Prostate gland (tissue), 2 donors: ENCODE results near the gene SLC35G3.

Experiments
- POLR2A ChIP-seq: fragments of 450-650 bp; IDR thresholded peaks from one replicate; pipeline ENCODE4 v1.6.1; 2016; ENCODE audit warnings: antibody characterized with exemption, mild to moderate bottlenecking
- TF ChIP-seq, protein P1 (sequence below), 4 experiments: fragments of 200-600 bp in 2 of 4; fragments of 450-650 bp in 2 of 4; sonication (generic) in 2 of 4; IDR thresholded peaks; 1 replicate in 3 of 4; 2 replicates in 1 of 4; pipeline ENCODE4 v1.5.1; 2016 to 2019; ENCODE audit warnings: antibody characterized with exemption in 4 of 4, mild to moderate bottlenecking in 2 of 4, moderate library complexity in 2 of 4

DNA sequence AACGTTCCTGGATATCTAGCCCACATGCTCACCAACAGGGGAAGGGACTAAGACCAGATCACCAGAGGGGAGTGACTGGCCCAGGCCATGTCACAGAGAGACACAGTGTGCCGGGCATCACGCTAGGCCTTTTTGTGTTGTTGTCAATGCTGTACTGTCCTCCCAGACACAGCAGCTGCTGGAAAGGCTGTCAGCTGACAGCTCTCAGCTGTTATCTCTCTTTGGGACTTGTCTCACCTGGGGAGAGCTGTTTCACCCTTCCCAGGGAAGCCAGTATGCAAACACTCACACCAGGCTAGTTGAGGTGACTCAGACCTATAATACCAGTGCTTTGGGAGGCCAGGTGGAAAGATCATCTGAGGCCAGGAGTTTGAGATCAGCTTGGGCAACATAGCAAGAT is 27.1 kb downstream of the SLC35G3 start:
- TF ChIP-seq, protein P1, sequence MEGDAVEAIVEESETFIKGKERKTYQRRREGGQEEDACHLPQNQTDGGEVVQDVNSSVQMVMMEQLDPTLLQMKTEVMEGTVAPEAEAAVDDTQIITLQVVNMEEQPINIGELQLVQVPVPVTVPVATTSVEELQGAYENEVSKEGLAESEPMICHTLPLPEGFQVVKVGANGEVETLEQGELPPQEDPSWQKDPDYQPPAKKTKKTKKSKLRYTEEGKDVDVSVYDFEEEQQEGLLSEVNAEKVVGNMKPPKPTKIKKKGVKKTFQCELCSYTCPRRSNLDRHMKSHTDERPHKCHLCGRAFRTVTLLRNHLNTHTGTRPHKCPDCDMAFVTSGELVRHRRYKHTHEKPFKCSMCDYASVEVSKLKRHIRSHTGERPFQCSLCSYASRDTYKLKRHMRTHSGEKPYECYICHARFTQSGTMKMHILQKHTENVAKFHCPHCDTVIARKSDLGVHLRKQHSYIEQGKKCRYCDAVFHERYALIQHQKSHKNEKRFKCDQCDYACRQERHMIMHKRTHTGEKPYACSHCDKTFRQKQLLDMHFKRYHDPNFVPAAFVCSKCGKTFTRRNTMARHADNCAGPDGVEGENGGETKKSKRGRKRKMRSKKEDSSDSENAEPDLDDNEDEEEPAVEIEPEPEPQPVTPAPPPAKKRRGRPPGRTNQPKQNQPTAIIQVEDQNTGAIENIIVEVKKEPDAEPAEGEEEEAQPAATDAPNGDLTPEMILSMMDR (IDR thresholded peaks at IDR 0.05): no peak
- no peak for TF ChIP-seq POLR2A
